Transverse colon (tissue), 4 donors: ENCODE data around the gene ZNF181. TPM values are rescaled to one million over a fixed set of nuclear protein-coding genes. Genes with fewer than 3 reads are reported as not detected.
A peak's percentile ranks its signal among the peaks of the same experiment; 100 is the strongest.

Source experiments
- DNase-seq: peaks from one replicate; pipeline ENCODE4 v3.0.0-alpha.2; 2019
- H3K27ac ChIP-seq, 4 donors: fragments of 200-600 bp; sonication (generic); 2 replicates each; pipeline ENCODE4 v1.5.1; 2016 to 2018; ENCODE audit warnings: inconsistent platforms in 4 of 4
- H3K27me3 ChIP-seq: fragments of 200-600 bp; sonication (generic); 2 replicates; pipeline ENCODE4 v1.5.1; 2017; ENCODE audit warnings: inconsistent platforms
- H3K36me3 ChIP-seq, 4 donors: fragments of 200-600 bp; sonication (generic); 2 replicates each; pipeline ENCODE4 v1.5.1; 2017 to 2019; ENCODE audit warnings: inconsistent platforms in 4 of 4
- H3K4me1 ChIP-seq, 4 donors: fragments of 200-600 bp; sonication (generic); 2 replicates each; pipeline ENCODE4 v1.5.1; 2017 to 2020; ENCODE audit warnings: inconsistent platforms in 4 of 4
- H3K4me3 ChIP-seq, 4 donors: fragments of 200-600 bp; sonication (generic); 1 replicate in 1 of 4; 2 replicates in 3 of 4; pipeline versions ENCODE4 v1.5.1 to v1.6.1; 2017 to 2019; ENCODE audit warnings: inconsistent platforms in 4 of 4
- H3K9me3 ChIP-seq, 2 donors: fragments of 200-600 bp; sonication (generic); 2 replicates each; pipeline ENCODE4 v1.5.1; 2017 to 2019; ENCODE audit warnings: inconsistent platforms in 2 of 2
- EP300 ChIP-seq: sonication (generic); formaldehyde crosslinking; IDR thresholded peaks from one replicate; pipeline ENCODE4 v1.6.1; 2017; ENCODE audit warnings: antibody characterized with exemption, low read depth
- POLR2A ChIP-seq: fragments of 450-650 bp; IDR thresholded peaks from one replicate; pipeline ENCODE4 v1.6.1; 2016; ENCODE audit warnings: antibody characterized with exemption, mild to moderate bottlenecking, moderate library complexity
- POLR2AphosphoS5 ChIP-seq, 3 donors: sonication (generic); formaldehyde crosslinking; IDR thresholded peaks; one replicate each; pipeline ENCODE4 v1.6.1; 2016; ENCODE audit warnings: antibody characterized with exemption in 3 of 3
- WGBS, 2 donors: methylation state at CpG; one replicate each; pipeline ENCODE4 v1.1.5; 2018; ENCODE audit warnings: low coverage in 1 of 2; 5-methylcytosine and 5-hydroxymethylcytosine counted together
- in situ Hi-C, 4 donors: fragments of 200-750 bp; cut with MboI; loops; one replicate each; pipeline versions ENCODE4 v1.15.0 to v1.15.1; 2017; ENCODE audit warnings: low sequenced_read_pairs in 3 of 4, low pct_ligation_motif_present in 1 of 4, low pct_unique_long_range_greater_than_20kb in 1 of 4
- intact Hi-C: fragments of 100-400 bp; cut with DNase I; formaldehyde crosslinking; loops from one replicate; pipeline ENCODE4 v1.15.1; 2023; ENCODE audit warnings: low total_unique reads
- total RNA-seq, 4 donors: library from RNA; depleted of rRNA; stranded (reverse); fragments of >200 nt; gene quantifications; one replicate each; pipeline ENCODE4 v1.1.0, GENCODE V29; 2016
- TF ChIP-seq, protein P1 (sequence below), 5 experiments: fragments of 200-600 bp in 3 of 5; fragments of 450-650 bp in 2 of 5; sonication (generic) in 3 of 5; IDR thresholded peaks; 1 replicate in 2 of 5; 2 replicates in 3 of 5; pipeline ENCODE4 v1.5.1; 2016 to 2017; ENCODE audit warnings: antibody characterized with exemption in 5 of 5, inconsistent platforms in 3 of 5, mild to moderate bottlenecking in 2 of 5, moderate library complexity in 1 of 5

Gene ZNF181
- total RNA-seq, 4 donors from 2014 or later: 7.1 to 23.8 (median 15.5) TPM

DNA sequence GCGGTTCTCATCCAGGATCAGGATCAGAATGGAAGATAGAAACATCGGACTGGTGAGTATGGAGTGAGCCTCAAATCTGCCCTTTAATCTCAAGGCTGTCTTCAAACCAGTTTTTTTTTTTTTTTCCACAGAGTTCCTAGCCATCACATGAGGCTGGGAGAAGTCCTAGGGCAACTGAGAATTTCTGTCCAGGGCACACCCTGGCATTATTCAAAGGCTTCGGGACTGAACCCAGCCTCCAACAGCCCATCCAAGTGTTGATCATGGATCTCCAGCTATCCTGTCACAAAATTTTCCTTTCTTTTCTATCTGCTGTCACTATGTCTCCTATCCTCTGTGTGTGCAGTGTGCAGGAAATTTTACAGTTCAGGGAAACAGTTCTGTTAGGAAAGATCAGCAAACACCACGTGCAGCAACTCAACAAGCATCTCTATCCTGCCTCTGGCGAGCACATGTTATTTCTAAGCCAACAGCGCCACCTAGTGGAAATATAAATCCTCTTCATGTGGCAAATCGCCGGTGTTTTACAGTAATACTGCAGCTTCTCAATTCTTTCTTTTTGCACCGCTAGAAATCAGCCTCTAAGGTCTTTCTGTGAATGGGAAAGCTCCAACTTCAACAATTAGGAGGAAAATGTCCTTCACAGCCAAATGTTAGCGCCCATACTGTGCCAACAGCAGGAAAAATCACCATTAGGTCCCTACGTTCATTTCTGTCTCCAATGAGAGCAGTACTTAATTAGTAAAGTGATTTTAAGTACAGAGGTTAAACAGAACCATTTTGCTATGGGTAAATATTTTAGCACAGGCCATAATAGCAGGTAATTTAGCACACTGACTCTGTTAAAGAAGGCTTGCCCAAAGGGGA is 21.4 kb upstream of the ZNF181 start:
- in situ Hi-C loops: loop anchor here in 3 of 4 donors (5.0 to 25.0 kb wide), 4 partner anchors 75 to 218 kb away; no protein-coding TSS in a partner anchor
- peak; percentile 50 for DNase-seq
- no peak overlapping the region for H3K27ac ChIP-seq

DNA sequence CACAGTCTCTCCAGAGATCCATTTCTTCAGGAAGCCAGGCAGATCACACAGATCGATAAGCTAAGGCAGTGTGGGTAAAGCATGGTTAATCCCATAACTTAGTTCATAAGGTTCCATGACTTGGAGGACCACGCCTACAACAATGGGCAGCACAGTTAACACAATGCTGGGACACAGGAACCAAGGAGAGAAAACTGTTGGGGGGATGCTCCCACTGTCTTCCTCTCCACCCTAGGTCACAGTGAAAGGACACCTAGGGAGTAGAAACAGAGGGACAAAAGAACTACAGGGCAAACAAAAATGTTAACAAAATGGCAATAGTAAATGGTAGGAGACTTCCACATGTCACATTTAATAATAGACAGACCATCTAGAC is 20.8 kb upstream of the ZNF181 start:
- 91% methylated on average over 2 of the region's 2 CpGs; no CpG with 5 or more reads in 1 of the 2 donors for WGBS, 2 donors
- Histone ChIP-seq H3K27me3 (no peaks in the 10 kb centered on the region), H3K9me3 (peaks cover 12 to 23% of the 10 kb centered on the region in 2 donors), H3K36me3 (no peaks in the 10 kb centered on the region), H3K27ac (no peak overlapping the region), H3K4me1 (no peaks in the 10 kb centered on the region), H3K4me3 (no peak overlapping the region)
- DNase-seq: no peak
- intact Hi-C loops (loop anchor here (5.0 kb wide), 2 partner anchors 76 to 211 kb away; no protein-coding TSS in a partner anchor), in situ Hi-C loops (loop anchor here in 3 of 4 donors (5.0 to 25.0 kb wide), 4 partner anchors 76 to 218 kb away; no protein-coding TSS in a partner anchor)
- TF ChIP-seq POLR2AphosphoS5 (IDR thresholded peaks at IDR 0.05) (no peak), POLR2A (no peak), EP300 (no peak)
- TF ChIP-seq, protein P1, sequence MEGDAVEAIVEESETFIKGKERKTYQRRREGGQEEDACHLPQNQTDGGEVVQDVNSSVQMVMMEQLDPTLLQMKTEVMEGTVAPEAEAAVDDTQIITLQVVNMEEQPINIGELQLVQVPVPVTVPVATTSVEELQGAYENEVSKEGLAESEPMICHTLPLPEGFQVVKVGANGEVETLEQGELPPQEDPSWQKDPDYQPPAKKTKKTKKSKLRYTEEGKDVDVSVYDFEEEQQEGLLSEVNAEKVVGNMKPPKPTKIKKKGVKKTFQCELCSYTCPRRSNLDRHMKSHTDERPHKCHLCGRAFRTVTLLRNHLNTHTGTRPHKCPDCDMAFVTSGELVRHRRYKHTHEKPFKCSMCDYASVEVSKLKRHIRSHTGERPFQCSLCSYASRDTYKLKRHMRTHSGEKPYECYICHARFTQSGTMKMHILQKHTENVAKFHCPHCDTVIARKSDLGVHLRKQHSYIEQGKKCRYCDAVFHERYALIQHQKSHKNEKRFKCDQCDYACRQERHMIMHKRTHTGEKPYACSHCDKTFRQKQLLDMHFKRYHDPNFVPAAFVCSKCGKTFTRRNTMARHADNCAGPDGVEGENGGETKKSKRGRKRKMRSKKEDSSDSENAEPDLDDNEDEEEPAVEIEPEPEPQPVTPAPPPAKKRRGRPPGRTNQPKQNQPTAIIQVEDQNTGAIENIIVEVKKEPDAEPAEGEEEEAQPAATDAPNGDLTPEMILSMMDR (IDR thresholded peaks at IDR 0.05): no peak

More for the DNA sequence above, 21.4 kb upstream of the ZNF181 start:
- no peak for TF ChIP-seq EP300
- no peak for TF ChIP-seq POLR2A
- TF ChIP-seq, protein P1 (IDR thresholded peaks at IDR 0.05): peak; percentile 78 to 87 (median 80)
- no peak for TF ChIP-seq POLR2AphosphoS5 (IDR thresholded peaks at IDR 0.05)
- 36 to 45% methylated on average over 4 to 11 of the region's 11 CpGs for WGBS, 2 donors
- intact Hi-C loops: loop anchor here (5.0 kb wide), 2 partner anchors 75 to 210 kb away; no protein-coding TSS in a partner anchor
- no peaks in the 10 kb centered on the region for H3K36me3 ChIP-seq
- no peak overlapping the region for H3K4me3 ChIP-seq
- no peaks in the 10 kb centered on the region for H3K27me3 ChIP-seq
- H3K9me3 ChIP-seq: peaks cover 12 to 23% of the 10 kb centered on the region in 2 donors
- no peaks in the 10 kb centered on the region for H3K4me1 ChIP-seq

DNA sequence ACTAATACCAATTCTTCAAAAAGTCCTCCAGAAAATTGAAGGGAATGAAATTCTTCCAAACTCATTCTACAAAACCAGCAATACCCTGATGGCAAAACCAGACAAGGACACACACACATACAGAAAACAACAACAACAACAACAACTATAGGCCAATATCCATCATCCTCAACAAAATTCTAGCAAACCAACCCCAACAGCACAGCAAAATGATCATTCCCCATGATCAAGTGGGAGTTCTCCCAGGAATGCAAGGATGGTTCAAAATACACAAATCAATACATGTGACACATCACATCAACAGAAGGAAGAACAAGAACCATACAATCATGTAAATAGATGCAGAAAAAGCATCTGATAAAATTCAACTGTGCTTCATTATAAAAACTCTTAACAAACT is 18.7 kb upstream of the ZNF181 start:
- H3K27me3 ChIP-seq: no peaks in the 10 kb centered on the region
- intact Hi-C loops (no loop called here), in situ Hi-C loops (loop anchor here in 2 of 4 donors (10.0 to 25.0 kb wide), 2 partner anchors 203 to 221 kb away; no protein-coding TSS in a partner anchor)
- no peak overlapping the region for H3K4me3 ChIP-seq
- H3K9me3 ChIP-seq: peaks cover 12 to 23% of the 10 kb centered on the region in 2 donors
- H3K4me1 ChIP-seq: no peaks in the 10 kb centered on the region
- no peaks in the 10 kb centered on the region for H3K36me3 ChIP-seq
- no peak overlapping the region for H3K27ac ChIP-seq
- TF ChIP-seq EP300: no peak
- TF ChIP-seq POLR2A: no peak
- no peak for TF ChIP-seq POLR2AphosphoS5 (IDR thresholded peaks at IDR 0.05)
- no peak for DNase-seq

DNA sequence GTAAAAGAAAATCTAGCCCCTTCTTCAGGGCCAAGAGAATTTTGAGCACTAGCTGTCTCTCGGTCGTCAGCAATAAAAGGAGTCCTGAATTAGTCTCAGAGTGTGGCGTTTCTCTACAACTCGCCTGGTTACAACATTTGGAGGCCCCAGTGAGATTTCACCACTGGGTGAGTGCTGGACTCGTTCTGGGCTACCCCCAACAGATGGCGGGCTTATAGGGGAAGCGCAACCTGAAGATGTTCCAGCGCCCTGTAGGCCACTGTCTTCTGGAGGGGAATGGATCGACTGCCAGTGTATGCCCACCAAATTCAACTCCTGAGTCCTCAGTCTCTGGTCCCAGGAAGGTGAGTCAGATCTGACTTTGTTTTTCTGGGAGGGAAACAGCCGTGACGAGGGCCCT is 11.7 kb upstream of the ZNF181 start:
- H3K4me3 ChIP-seq: no peak overlapping the region
- intact Hi-C loops: no loop called here
- no peak for DNase-seq
- 61 to 73% methylated on average over 5 to 11 of the region's 11 CpGs for WGBS, 2 donors
- no peaks in the 10 kb centered on the region for H3K4me1 ChIP-seq
- no peak for TF ChIP-seq POLR2AphosphoS5 (IDR thresholded peaks at IDR 0.05)
- TF ChIP-seq, protein P1 (IDR thresholded peaks at IDR 0.05): no peak
- TF ChIP-seq EP300: no peak
- no peak for TF ChIP-seq POLR2A
- no peaks in the 10 kb centered on the region for H3K36me3 ChIP-seq
- H3K27ac ChIP-seq: no peak overlapping the region
- H3K9me3 ChIP-seq: no peaks in the 10 kb centered on the region
- in situ Hi-C loops: loop anchor here in 1 of 4 donors (25.0 kb wide), 1 partner anchor 210 kb away; no protein-coding TSS in a partner anchor
- H3K27me3 ChIP-seq: no peaks in the 10 kb centered on the region
